Endodermal cell (in vitro differentiated cells): Measurements from ENCODE around the gene GNAZ. TPM values are rescaled to one million over a fixed set of nuclear protein-coding genes. Genes with fewer than 3 reads are reported as not detected.

Experiments
- DNase-seq: peaks from one replicate; pipeline ENCODE4 v3.0.0-alpha.2; 2017
- H3K27ac ChIP-seq: 2 replicates; pipeline ENCODE4 v1.5.1; 2013; ENCODE audit warnings: mild to moderate bottlenecking, low read depth, low read length, moderate library complexity
- H3K27me3 ChIP-seq: 2 replicates; pipeline ENCODE4 v1.6.1; 2013; ENCODE audit warnings: mild to moderate bottlenecking, low read length, moderate library complexity; ENCODE audit not compliant: insufficient read depth, control insufficient read depth, poor library complexity, severe bottlenecking
- H3K36me3 ChIP-seq: 2 replicates; pipeline ENCODE4 v1.7.0; 2013; ENCODE audit warnings: mild to moderate bottlenecking, low read length, moderate library complexity; ENCODE audit not compliant: control insufficient read depth, insufficient read depth
- H3K4me1 ChIP-seq: one replicate; pipeline ENCODE4 v1.7.0; 2013; ENCODE audit warnings: low read length; ENCODE audit not compliant: control insufficient read depth, insufficient read depth
- H3K4me3 ChIP-seq: 2 replicates; pipeline ENCODE4 v1.5.1; 2013; ENCODE audit warnings: mild to moderate bottlenecking, low read length, moderate library complexity
- H3K9ac ChIP-seq: 2 replicates; pipeline ENCODE4 v1.6.1; 2013; ENCODE audit warnings: mild to moderate bottlenecking, low read length, moderate library complexity; ENCODE audit not compliant: poor library complexity, severe bottlenecking; ENCODE audit errors: extremely low read depth
- H3K9me3 ChIP-seq: 2 replicates; pipeline ENCODE4 v1.6.1; 2013; ENCODE audit warnings: mild to moderate bottlenecking, low read length, moderate library complexity; ENCODE audit not compliant: control insufficient read depth
- H3K27ac Mint-ChIP-seq: 2 replicates; pipeline ENCODE4 v1.8.0; 2020; ENCODE audit warnings: mixed read lengths
- H3K27me3 Mint-ChIP-seq: 2 replicates; pipeline ENCODE4 v1.8.0; 2021; ENCODE audit warnings: mild to moderate bottlenecking, mixed read lengths; ENCODE audit not compliant: insufficient read depth
- H3K36me3 Mint-ChIP-seq: 2 replicates; pipeline ENCODE4 v1.8.0; 2020; ENCODE audit warnings: low read depth, mixed read lengths
- H3K4me1 Mint-ChIP-seq: 2 replicates; pipeline ENCODE4 v1.8.0; 2020; ENCODE audit warnings: mixed read lengths
- H3K4me3 Mint-ChIP-seq: 2 replicates; pipeline ENCODE4 v1.8.0; 2020; ENCODE audit warnings: mild to moderate bottlenecking, moderate library complexity, mixed read lengths
- H3K9me3 Mint-ChIP-seq: 2 replicates; pipeline ENCODE4 v1.8.0; 2020; ENCODE audit warnings: mild to moderate bottlenecking, mixed read lengths
- WGBS, 2 experiments: methylation state at CpG; one replicate each; pipeline versions ENCODE4 v1.1.5 to v1.1.7; 2013; ENCODE audit warnings: missing lambda C conversion rate in 2 of 2, mixed read lengths in 1 of 2; ENCODE audit not compliant: insufficient coverage in 1 of 2, insufficient read length in 1 of 2; 5-methylcytosine and 5-hydroxymethylcytosine counted together
- total RNA-seq, 2 donors: library from RNA; stranded (reverse); fragmentation: NEBNext Ultra II Directional in 1 of 2; extraction: Animal tissue kit (Norgen Biotek cat#: 25700) in 1 of 2; gene quantifications; 2 replicates in 1 of 2; 3 replicates in 1 of 2; pipeline ENCODE4 v1.2.1, GENCODE V29; 2021
- TF ChIP-seq, protein P1 (sequence below): fragments of 200-600 bp; sonication (generic); conservative IDR thresholded peaks from 2 replicates; pipeline ENCODE4 v1.5.0; 2021; ENCODE audit warnings: antibody characterized with exemption, mild to moderate bottlenecking

GNAZ gene
- total RNA-seq, 2 donors from 2014 or later, result 16.7 to 17.9 TPM

DNA sequence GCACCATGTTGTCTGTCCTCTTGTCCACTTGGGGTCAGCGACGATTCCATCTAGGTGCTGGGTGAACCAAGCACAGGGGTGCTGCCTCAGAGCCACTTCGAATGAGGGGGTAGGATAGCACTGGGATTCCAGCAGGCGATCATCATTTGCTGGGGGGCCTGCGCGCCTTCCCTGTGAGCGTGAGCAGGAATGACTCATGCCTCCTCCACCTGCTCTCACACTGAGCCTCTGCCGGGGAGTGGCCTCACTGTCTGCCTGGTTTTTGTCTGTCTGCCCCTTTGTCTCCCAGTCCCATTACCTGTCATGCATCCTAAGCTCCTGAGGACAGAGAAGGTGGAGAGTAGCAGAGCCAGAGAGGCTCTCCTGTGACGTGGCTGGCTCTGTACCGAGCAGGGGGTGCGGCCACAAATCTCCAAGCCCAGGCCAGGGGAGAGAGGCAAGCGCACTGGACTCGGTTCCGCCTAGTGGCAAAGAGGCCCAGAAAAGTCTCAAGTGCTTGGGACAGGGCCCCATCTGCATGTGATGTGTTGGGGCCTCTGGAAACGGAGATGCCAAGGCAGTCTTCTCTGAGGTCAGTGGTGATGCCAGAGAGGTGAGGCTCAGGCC is 40.7 kb downstream of the GNAZ start:
- Histone ChIP-seq H3K4me3 (no peak overlapping the region), H3K9me3 (peaks cover 8% of the 10 kb centered on the region), H3K4me1 (no peaks in the 10 kb centered on the region), H3K36me3 (peaks cover 6% of the 10 kb centered on the region), H3K27ac (peak overlapping the region; percentile 70), H3K27me3 (no peaks in the 10 kb centered on the region), H3K9ac (no peak overlapping the region)
- Mint-ChIP-seq H3K4me1 (no peaks in the 10 kb centered on the region), H3K27ac (no peak overlapping the region), H3K27me3 (no peaks in the 10 kb centered on the region), H3K9me3 (no peaks in the 10 kb centered on the region), H3K4me3 (no peak overlapping the region), H3K36me3 (peaks cover 4% of the 10 kb centered on the region)
- TF ChIP-seq, protein P1, sequence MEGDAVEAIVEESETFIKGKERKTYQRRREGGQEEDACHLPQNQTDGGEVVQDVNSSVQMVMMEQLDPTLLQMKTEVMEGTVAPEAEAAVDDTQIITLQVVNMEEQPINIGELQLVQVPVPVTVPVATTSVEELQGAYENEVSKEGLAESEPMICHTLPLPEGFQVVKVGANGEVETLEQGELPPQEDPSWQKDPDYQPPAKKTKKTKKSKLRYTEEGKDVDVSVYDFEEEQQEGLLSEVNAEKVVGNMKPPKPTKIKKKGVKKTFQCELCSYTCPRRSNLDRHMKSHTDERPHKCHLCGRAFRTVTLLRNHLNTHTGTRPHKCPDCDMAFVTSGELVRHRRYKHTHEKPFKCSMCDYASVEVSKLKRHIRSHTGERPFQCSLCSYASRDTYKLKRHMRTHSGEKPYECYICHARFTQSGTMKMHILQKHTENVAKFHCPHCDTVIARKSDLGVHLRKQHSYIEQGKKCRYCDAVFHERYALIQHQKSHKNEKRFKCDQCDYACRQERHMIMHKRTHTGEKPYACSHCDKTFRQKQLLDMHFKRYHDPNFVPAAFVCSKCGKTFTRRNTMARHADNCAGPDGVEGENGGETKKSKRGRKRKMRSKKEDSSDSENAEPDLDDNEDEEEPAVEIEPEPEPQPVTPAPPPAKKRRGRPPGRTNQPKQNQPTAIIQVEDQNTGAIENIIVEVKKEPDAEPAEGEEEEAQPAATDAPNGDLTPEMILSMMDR, result no peak
- 73 to 89% methylated on average over 3 to 15 of the region's 15 CpGs for WGBS, 2 experiments
- DNase-seq, result no peak

DNA sequence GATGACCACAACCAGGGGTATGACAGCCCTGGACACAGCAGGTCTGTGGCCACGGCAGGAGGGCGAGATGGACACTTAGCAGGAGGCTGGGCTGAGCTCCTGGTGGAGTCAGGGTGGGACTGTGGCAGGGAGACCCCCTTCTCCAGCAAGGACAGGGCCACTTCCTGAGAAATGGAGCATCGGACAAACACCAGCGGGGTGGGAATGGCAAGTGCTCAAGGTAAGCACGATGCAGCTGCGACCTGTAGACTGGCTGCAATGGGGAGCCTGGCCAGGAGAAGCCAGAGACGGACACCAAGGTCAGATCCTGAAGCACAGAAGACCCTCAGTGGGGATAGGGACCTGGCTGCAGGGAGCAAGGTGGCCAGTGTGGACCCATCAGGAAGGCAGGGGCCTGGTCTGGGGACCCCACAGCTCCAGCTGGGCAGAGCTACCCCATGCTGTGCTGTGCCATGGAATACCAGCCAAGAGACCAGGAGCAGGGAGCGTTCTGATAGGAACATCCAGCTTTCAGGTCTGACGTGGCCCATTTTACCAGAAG is 42.2 kb downstream of the GNAZ start:
- DNase-seq, result no peak
- Mint-ChIP-seq H3K27ac (no peak overlapping the region), H3K9me3 (no peaks in the 10 kb centered on the region), H3K4me1 (no peaks in the 10 kb centered on the region), H3K27me3 (no peaks in the 10 kb centered on the region), H3K4me3 (no peak overlapping the region), H3K36me3 (no peaks in the 10 kb centered on the region)
- no peak overlapping the region for H3K27ac ChIP-seq
- H3K36me3 ChIP-seq, result no peaks in the 10 kb centered on the region
- 89 to 91% methylated on average over 8 to 9 of the region's 9 CpGs for WGBS, 2 experiments
- TF ChIP-seq, protein P1, result no peak
- H3K4me1 ChIP-seq, result no peaks in the 10 kb centered on the region
- no peaks in the 10 kb centered on the region for H3K27me3 ChIP-seq
- H3K9me3 ChIP-seq, result no peaks in the 10 kb centered on the region
- H3K4me3 ChIP-seq, result no peak overlapping the region
- H3K9ac ChIP-seq, result no peak overlapping the region

DNA sequence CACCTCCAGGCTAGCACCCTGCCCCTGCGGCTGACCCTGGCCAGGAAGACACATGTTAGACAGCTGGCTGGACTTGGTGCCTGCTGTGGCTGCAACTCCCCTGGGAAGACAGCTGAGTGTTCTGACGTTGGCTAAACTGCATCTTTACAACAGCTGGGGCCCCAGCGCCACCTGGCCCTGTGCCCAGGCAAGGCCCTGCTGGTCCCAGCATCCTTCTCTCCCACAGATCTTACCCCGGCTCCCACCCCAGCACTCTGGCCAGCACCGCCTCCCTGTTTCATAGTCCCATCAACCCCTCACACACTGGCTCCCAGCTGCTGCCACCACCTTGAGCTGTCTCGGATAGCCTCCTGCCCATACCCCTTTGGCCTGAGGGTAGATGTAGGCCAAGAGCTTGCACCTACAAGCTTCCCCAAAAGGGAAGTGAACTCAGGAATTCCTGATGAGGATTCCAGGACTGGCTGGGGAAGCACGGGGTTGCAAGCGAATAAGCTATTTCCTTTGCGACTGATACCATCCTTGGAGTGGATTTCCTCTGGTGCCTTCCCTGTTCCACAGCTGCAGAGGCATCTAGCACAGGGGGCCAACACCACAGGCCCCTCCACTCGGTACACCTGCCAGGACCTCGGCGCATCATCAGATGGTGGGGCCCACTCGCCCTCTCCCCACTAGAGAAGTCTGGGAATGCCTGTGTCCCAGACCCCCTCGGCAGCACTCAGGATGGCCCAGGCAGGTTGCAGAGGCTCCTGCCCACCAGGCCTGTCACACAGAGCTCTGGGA is 42.9 kb downstream of the GNAZ start:
- Mint-ChIP-seq H3K4me3 (no peak overlapping the region), H3K36me3 (no peaks in the 10 kb centered on the region), H3K4me1 (no peaks in the 10 kb centered on the region), H3K9me3 (no peaks in the 10 kb centered on the region), H3K27me3 (no peaks in the 10 kb centered on the region), H3K27ac (no peak overlapping the region)
- no peak overlapping the region for H3K4me3 ChIP-seq
- H3K27me3 ChIP-seq, result no peaks in the 10 kb centered on the region
- H3K9me3 ChIP-seq, result no peaks in the 10 kb centered on the region
- WGBS, 2 experiments, result 89 to 99% methylated on average over 12 to 14 of the region's 14 CpGs
- H3K9ac ChIP-seq, result no peak overlapping the region
- no peaks in the 10 kb centered on the region for H3K4me1 ChIP-seq
- TF ChIP-seq, protein P1, result no peak
- H3K27ac ChIP-seq, result no peak overlapping the region
- DNase-seq, result no peak
- H3K36me3 ChIP-seq, result no peaks in the 10 kb centered on the region
